H9 (cell line): ENCODE measurements around the gene AKAP11. TPM values are rescaled to one million over a fixed set of nuclear protein-coding genes. Genes with fewer than 3 reads are reported as not detected.
A peak's percentile ranks its signal among the peaks of the same experiment; 100 is the strongest.

ENCODE experiments used
- DNase-seq: peaks from one replicate; pipeline ENCODE4 v3.0.0-alpha.2; 2017
- H2AFZ ChIP-seq: one replicate; pipeline ENCODE4 v1.6.1; 2013; ENCODE audit warnings: mild to moderate bottlenecking, low read length, control low read depth, moderate library complexity
- H2AK5ac ChIP-seq: 2 replicates; pipeline ENCODE4 v1.6.1; 2013; ENCODE audit warnings: low read length, control low read depth, mixed read lengths; ENCODE audit not compliant: insufficient read length
- H2BK120ac ChIP-seq: one replicate; pipeline ENCODE4 v1.6.1; 2013; ENCODE audit warnings: low read depth, mild to moderate bottlenecking, low read length, control low read depth, inconsistent platforms; ENCODE audit not compliant: poor library complexity, severe bottlenecking
- H2BK12ac ChIP-seq: 2 replicates; pipeline ENCODE4 v1.6.1; 2013; ENCODE audit warnings: low read length, control low read depth, mixed read lengths, low read depth; ENCODE audit not compliant: insufficient read length
- H2BK15ac ChIP-seq: 2 replicates; pipeline ENCODE4 v1.6.1; 2013; ENCODE audit warnings: low read depth, low read length, control low read depth
- H2BK20ac ChIP-seq: one replicate; pipeline ENCODE4 v1.6.1; 2013; ENCODE audit warnings: low read depth, mild to moderate bottlenecking, low read length, control low read depth, inconsistent platforms; ENCODE audit not compliant: poor library complexity, severe bottlenecking
- H2BK5ac ChIP-seq: 2 replicates; pipeline ENCODE4 v1.6.1; 2013; ENCODE audit warnings: low read length, control low read depth, mixed read lengths; ENCODE audit not compliant: insufficient read length
- H3K14ac ChIP-seq: 2 replicates; pipeline ENCODE4 v1.6.1; 2013; ENCODE audit warnings: low read length, control low read depth; ENCODE audit not compliant: insufficient read depth
- H3K18ac ChIP-seq: 2 replicates; pipeline ENCODE4 v1.6.1; 2013; ENCODE audit warnings: low read depth, mild to moderate bottlenecking, mixed read lengths, low read length, control low read depth; ENCODE audit not compliant: insufficient read length
- H3K23ac ChIP-seq: 2 replicates; pipeline ENCODE4 v1.6.1; 2013; ENCODE audit warnings: low read length, control low read depth, mixed read lengths, low read depth; ENCODE audit not compliant: insufficient read length
- H3K23me2 ChIP-seq: 2 replicates; pipeline ENCODE4 v1.6.1; 2013; ENCODE audit warnings: low read depth, mild to moderate bottlenecking, mixed read lengths, low read length, control low read depth; ENCODE audit not compliant: insufficient read length, poor library complexity, severe bottlenecking
- H3K27ac ChIP-seq: 2 replicates; pipeline ENCODE4 v1.5.1; 2013; ENCODE audit warnings: low read length, control low read depth, mixed read lengths, low read depth; ENCODE audit not compliant: insufficient read length
- H3K27me3 ChIP-seq: 2 replicates; pipeline ENCODE4 v1.6.1; 2013; ENCODE audit warnings: low read length, control low read depth, inconsistent platforms; ENCODE audit not compliant: insufficient read depth
- H3K4ac ChIP-seq: 2 replicates; pipeline ENCODE4 v1.6.1; 2013; ENCODE audit warnings: low read depth, mild to moderate bottlenecking, control low read depth, inconsistent platforms, low read length, moderate library complexity
- H3K4me1 ChIP-seq: 2 replicates; pipeline ENCODE4 v1.6.1; 2013; ENCODE audit warnings: low read length, control low read depth, inconsistent platforms; ENCODE audit not compliant: insufficient read depth
- H3K4me2 ChIP-seq: 2 replicates; pipeline ENCODE4 v1.6.1; 2013; ENCODE audit warnings: low read length, control low read depth, mixed read lengths; ENCODE audit not compliant: insufficient read length, insufficient read depth
- H3K56ac ChIP-seq: 2 replicates; pipeline ENCODE4 v1.6.1; 2013; ENCODE audit warnings: low read depth, mild to moderate bottlenecking, mixed read lengths, low read length, control low read depth; ENCODE audit not compliant: insufficient read length
- H3K79me1 ChIP-seq: 2 replicates; pipeline ENCODE4 v1.6.1; 2013; ENCODE audit warnings: low read depth, mild to moderate bottlenecking, moderate library complexity, low read length, control low read depth, inconsistent platforms; ENCODE audit not compliant: insufficient read depth, poor library complexity, severe bottlenecking
- H3K79me2 ChIP-seq: 2 replicates; pipeline ENCODE4 v1.6.1; 2013; ENCODE audit warnings: low read length, control low read depth, inconsistent platforms; ENCODE audit not compliant: insufficient read depth
- H3K9ac ChIP-seq: 2 replicates; pipeline ENCODE4 v1.6.1; 2013; ENCODE audit warnings: low read length, control low read depth, mixed read lengths; ENCODE audit not compliant: insufficient read length; ENCODE audit errors: extremely low read depth
- H3K9me3 ChIP-seq: one replicate; pipeline ENCODE4 v1.6.1; 2013; ENCODE audit warnings: low read depth, low read length, inconsistent platforms; ENCODE audit not compliant: control insufficient read depth
- H3T11ph ChIP-seq: one replicate; pipeline ENCODE4 v1.6.1; 2013; ENCODE audit warnings: mild to moderate bottlenecking, low read length, control low read depth, inconsistent platforms
- H4K20me1 ChIP-seq: one replicate; pipeline ENCODE4 v1.6.1; 2013; ENCODE audit not compliant: control insufficient read depth, insufficient read length, insufficient read depth
- H4K5ac ChIP-seq: 2 replicates; pipeline ENCODE4 v1.6.1; 2013; ENCODE audit warnings: low read depth, mild to moderate bottlenecking, mixed read lengths, low read length, control low read depth; ENCODE audit not compliant: insufficient read length
- H4K8ac ChIP-seq: replicated peaks from 2 replicates; pipeline ENCODE4 v1.6.1; 2013; ENCODE audit warnings: low read length, control low read depth, mixed read lengths, low read depth; ENCODE audit not compliant: insufficient read length
- H4K91ac ChIP-seq: 2 replicates; pipeline ENCODE4 v1.6.1; 2013; ENCODE audit warnings: low read depth, mild to moderate bottlenecking, moderate library complexity, mixed read lengths, low read length, control low read depth; ENCODE audit not compliant: insufficient read length
- H3K27ac Mint-ChIP-seq, 3 experiments: 2 replicates in 2 of 3; 3 replicates in 1 of 3; pipeline ENCODE4 v1.8.0; 2020 to 2021; ENCODE audit warnings: mixed read lengths in 3 of 3, mild to moderate bottlenecking in 1 of 3, moderate library complexity in 1 of 3
- H3K27me3 Mint-ChIP-seq: 2 replicates; pipeline ENCODE4 v1.8.0; 2021; ENCODE audit warnings: low read depth, mild to moderate bottlenecking, moderate library complexity, mixed read lengths
- H3K36me3 Mint-ChIP-seq, 3 experiments: 2 replicates in 2 of 3; 3 replicates in 1 of 3; pipeline ENCODE4 v1.8.0; 2020 to 2021; ENCODE audit warnings: low read depth in 3 of 3, mixed read lengths in 3 of 3; ENCODE audit not compliant: insufficient read depth in 1 of 3
- H3K4me1 Mint-ChIP-seq, 2 experiments: 2 replicates each; pipeline ENCODE4 v1.8.0; 2020; ENCODE audit warnings: mixed read lengths in 2 of 2
- H3K4me3 Mint-ChIP-seq, 2 experiments: 2 replicates in 1 of 2; 3 replicates in 1 of 2; pipeline ENCODE4 v1.8.0; 2020 to 2021; ENCODE audit warnings: mild to moderate bottlenecking in 2 of 2, mixed read lengths in 2 of 2, moderate library complexity in 1 of 2
- H3K9me3 Mint-ChIP-seq, 2 experiments: 2 replicates in 1 of 2; 3 replicates in 1 of 2; pipeline ENCODE4 v1.8.0; 2020; ENCODE audit warnings: mild to moderate bottlenecking in 2 of 2, mixed read lengths in 2 of 2, moderate library complexity in 1 of 2
- CTCF ChIP-seq: fragments of 200-600 bp; sonication (generic); conservative IDR thresholded peaks from 3 replicates; pipeline ENCODE4 v1.8.0; 2021; ENCODE audit warnings: antibody characterized with exemption, mild to moderate bottlenecking
- WGBS: extraction: QIAGEN DNeasy Blood & Tissue Kit; methylation state at CpG from one replicate; pipeline ENCODE4 v1.1.7; 2013; ENCODE audit warnings: missing lambda C conversion rate, low lambda C conversion rate, mixed read lengths; ENCODE audit not compliant: insufficient read length; ENCODE audit errors: extremely low coverage; 5-methylcytosine and 5-hydroxymethylcytosine counted together
- total RNA-seq: library from RNA; stranded (reverse); gene quantifications from 2 replicates; pipeline ENCODE4 v1.2.1, GENCODE V29; 2021

AKAP11 gene
- total RNA-seq, 1 experiment from 2014 or later, result 20.5 TPM

GRCh38 chr13:42274386-42275097, 2.6 kb downstream of the AKAP11 start:
- no peak overlapping the region for H2BK20ac ChIP-seq
- H3K23me2 ChIP-seq, result peaks cover 4% of the 10 kb centered on the region
- H4K91ac ChIP-seq, result no peak overlapping the region
- H2AK5ac ChIP-seq, result no peak overlapping the region
- no peaks in the 10 kb centered on the region for H3K9me3 ChIP-seq
- H3K4me2 ChIP-seq, result no peak overlapping the region
- H3K18ac ChIP-seq, result no peak overlapping the region
- H2BK12ac ChIP-seq, result no peak overlapping the region
- H3K4me1 Mint-ChIP-seq, result peaks cover 45 to 47% of the 10 kb centered on the region in 2 experiments
- TF ChIP-seq CTCF, result no peak
- no peak overlapping the region for H2BK120ac ChIP-seq
- H3T11ph ChIP-seq, result no peak overlapping the region
- no peak overlapping the region for H2BK15ac ChIP-seq
- H2AFZ ChIP-seq, result no peak overlapping the region
- peaks cover 3% of the 10 kb centered on the region; the same call in 1 of the 2 replicates for H3K4me1 ChIP-seq
- no peak overlapping the region for H3K4me3 Mint-ChIP-seq
- H3K79me2 ChIP-seq, result peaks cover 9% of the 10 kb centered on the region; the same call in 1 of the 2 replicates
- no peak overlapping the region for H3K56ac ChIP-seq
- no peak overlapping the region for H3K27ac ChIP-seq
- H3K79me1 ChIP-seq, result no peaks in the 10 kb centered on the region
- no peak overlapping the region for H4K5ac ChIP-seq
- no peak overlapping the region for H3K14ac ChIP-seq
- H3K27ac Mint-ChIP-seq, result peak overlapping the region in 2 of 3 experiments; percentile 6 to 45; a peak in 1 of 7 replicates
- peaks cover 18 to 22% of the 10 kb centered on the region in 2 experiments for H3K9me3 Mint-ChIP-seq
- WGBS, result no CpG with 5 or more reads among the region's 10 CpGs
- no peaks in the 10 kb centered on the region for H4K20me1 ChIP-seq
- no peak overlapping the region for H3K23ac ChIP-seq
- H3K9ac ChIP-seq, result no peak overlapping the region
- no peak overlapping the region for H3K4ac ChIP-seq
- no peaks in the 10 kb centered on the region; the same call in 1 of the 2 replicates for H3K27me3 Mint-ChIP-seq
- no peak overlapping the region for H4K8ac ChIP-seq
- H2BK5ac ChIP-seq, result no peak overlapping the region
- peaks cover 8 to 17% (median 11%) of the 10 kb centered on the region in 3 experiments; a peak in 6 of 7 replicates for H3K36me3 Mint-ChIP-seq
- no peaks in the 10 kb centered on the region for H3K27me3 ChIP-seq
- DNase-seq, result no peak
